Body of pancreas (tissue), 4 donors: ENCODE results near the gene ISCA2. TPM values are rescaled to one million over a fixed set of nuclear protein-coding genes. Genes with fewer than 3 reads are reported as not detected.

Source experiments
- ATAC-seq: fragments of 150-250 bp; one replicate; pipeline ENCODE4 v1.9.1; 2016
- DNase-seq, 4 donors: peaks; one replicate each; pipeline ENCODE4 v3.0.0-alpha.2; 2019
- H3K27ac ChIP-seq, 4 donors: fragments of 200-600 bp; sonication (generic); 1 replicate in 3 of 4; 2 replicates in 1 of 4; pipeline versions ENCODE4 v1.5.1 to v1.6.1; 2016 to 2019; ENCODE audit warnings: mild to moderate bottlenecking in 1 of 4, mixed read lengths in 1 of 4, moderate library complexity in 1 of 4
- H3K27me3 ChIP-seq, 2 donors: fragments of 200-600 bp; sonication (generic); one replicate each; pipeline ENCODE4 v1.6.0; 2016; ENCODE audit warnings: mild to moderate bottlenecking in 1 of 2
- H3K36me3 ChIP-seq, 2 donors: fragments of 200-600 bp; sonication (generic); replicated peaks in 1 of 2; 2 replicates each; pipeline ENCODE4 v1.5.1; 2016; ENCODE audit warnings: low read depth in 2 of 2; ENCODE audit not compliant: insufficient read depth in 1 of 2
- H3K4me1 ChIP-seq: fragments of 200-600 bp; sonication (generic); one replicate; pipeline ENCODE4 v1.6.0; 2016
- H3K4me3 ChIP-seq, 2 donors: fragments of 200-600 bp; sonication (generic); 1 replicate in 1 of 2; 2 replicates in 1 of 2; pipeline ENCODE4 v1.5.1; 2016 to 2019
- H3K9me3 ChIP-seq, 3 donors: fragments of 200-600 bp; sonication (generic); 1 replicate in 2 of 3; 2 replicates in 1 of 3; pipeline ENCODE4 v1.5.1; 2016
- CTCF ChIP-seq, 7 experiments: fragments of 450-650 bp in 4 of 7; fragments of 200-600 bp in 3 of 7; sonication (generic) in 3 of 7; IDR thresholded peaks; one replicate each; pipeline ENCODE4 v1.5.1; 2016 to 2019; ENCODE audit warnings: antibody characterized with exemption in 7 of 7
- POLR2A ChIP-seq, 3 donors: fragments of 450-650 bp; IDR thresholded peaks; one replicate each; pipeline ENCODE4 v1.6.1; 2016; ENCODE audit warnings: antibody characterized with exemption in 3 of 3, mild to moderate bottlenecking in 2 of 3
- WGBS, 2 donors: methylation state at CpG; one replicate each; pipeline ENCODE4 v1.1.5; 2017; 5-methylcytosine and 5-hydroxymethylcytosine counted together
- intact Hi-C: fragments of 100-400 bp; cut with DNase I; formaldehyde crosslinking; loops from one replicate; pipeline ENCODE4 v1.15.1; 2023
- total RNA-seq, 2 donors: library from RNA; depleted of rRNA; stranded (reverse); fragments of >200 nt; gene quantifications; one replicate each; pipeline ENCODE4 v1.1.0, GENCODE V29; 2016

ISCA2 gene
- total RNA-seq, 2 donors from 2014 or later, result 4.3 to 17.6 TPM

DNA sequence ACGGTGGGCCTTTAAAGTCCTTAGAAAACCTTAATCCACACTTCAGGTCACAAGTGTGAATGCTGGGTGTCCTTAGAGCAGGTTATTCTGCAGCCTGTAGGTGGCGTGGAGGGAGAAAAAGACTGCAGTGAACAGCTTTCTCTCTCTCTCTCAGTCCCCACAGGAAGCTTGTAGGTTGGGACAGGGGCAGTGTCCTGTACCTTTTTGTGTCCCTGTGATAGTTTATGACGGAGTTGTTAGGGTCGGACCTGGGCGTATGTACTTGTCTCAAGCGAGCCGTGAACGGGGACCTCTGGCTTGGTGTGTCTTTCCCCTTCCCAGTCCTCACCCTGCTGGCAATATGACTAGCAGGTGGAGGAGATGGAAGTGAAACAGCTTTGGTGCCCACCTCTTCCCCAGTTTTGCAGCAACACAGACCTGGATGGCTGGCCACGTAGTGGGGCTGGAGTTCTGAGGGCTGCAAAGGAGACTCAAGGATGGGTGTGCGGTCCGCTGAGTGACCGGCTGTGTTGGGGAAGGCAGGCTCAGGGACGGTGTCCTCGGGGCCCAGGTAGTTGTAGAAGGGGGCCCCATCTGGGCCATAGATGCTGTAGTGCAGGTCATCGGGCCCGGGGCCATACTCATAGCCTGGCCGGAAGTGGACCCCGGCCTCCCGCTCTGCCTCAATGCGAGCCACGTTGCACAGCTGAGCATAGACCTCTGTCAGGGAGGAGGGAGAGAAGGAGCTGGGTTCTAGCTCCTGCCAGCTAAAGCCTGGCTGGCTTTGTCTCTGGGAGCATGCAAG, 8.9 kb downstream of the ISCA2 start:
- intact Hi-C loops, result no loop called here
- H3K9me3 ChIP-seq, result no peaks in the 10 kb centered on the region
- ATAC-seq (peak; percentile 24), DNase-seq (no peak)
- H3K27me3 ChIP-seq, result no peaks in the 10 kb centered on the region
- 81 to 85% methylated on average over 18 to 21 of the region's 21 CpGs for WGBS, 2 donors
- no peaks in the 10 kb centered on the region for H3K36me3 ChIP-seq
- no peaks in the 10 kb centered on the region for H3K4me1 ChIP-seq
- H3K27ac ChIP-seq, result no peak overlapping the region
- TF ChIP-seq POLR2A (IDR thresholded peaks at IDR 0.05) (no peak), CTCF (IDR thresholded peaks at IDR 0.05) (peak in 3 of 7 experiments; percentile 4 to 17 (median 7))
- H3K4me3 ChIP-seq, result no peak overlapping the region

GRCh38 chr14:74503291-74503937, 9.8 kb downstream of the ISCA2 start:
- no peak overlapping the region for H3K4me3 ChIP-seq
- H3K4me1 ChIP-seq, result no peaks in the 10 kb centered on the region
- H3K36me3 ChIP-seq, result no peaks in the 10 kb centered on the region
- TF ChIP-seq CTCF (IDR thresholded peaks at IDR 0.05), result no peak
- TF ChIP-seq POLR2A (IDR thresholded peaks at IDR 0.05), result no peak
- DNase-seq (no peak), ATAC-seq (no peak)
- no peak overlapping the region for H3K27ac ChIP-seq
- no peaks in the 10 kb centered on the region for H3K27me3 ChIP-seq
- no peaks in the 10 kb centered on the region for H3K9me3 ChIP-seq
- intact Hi-C loops, result no loop called here
- WGBS, 2 donors, result 80 to 88% methylated on average over 1 to 14 of the region's 14 CpGs

GRCh38 chr14:74503938-74504335, 10.4 kb downstream of the ISCA2 start:
- Histone ChIP-seq H3K27me3 (no peaks in the 10 kb centered on the region), H3K4me3 (no peak overlapping the region), H3K27ac (no peak overlapping the region), H3K4me1 (no peaks in the 10 kb centered on the region), H3K36me3 (no peaks in the 10 kb centered on the region), H3K9me3 (no peaks in the 10 kb centered on the region)
- ATAC-seq (no peak), DNase-seq (no peak)
- TF ChIP-seq CTCF (IDR thresholded peaks at IDR 0.05), result no peak
- no peak for TF ChIP-seq POLR2A (IDR thresholded peaks at IDR 0.05)
- intact Hi-C loops, result no loop called here
- 90 to 93% methylated on average over 12 of the region's 12 CpGs for WGBS, 2 donors

GRCh38 chr14:74504412-74504811, 10.8 kb downstream of the ISCA2 start:
- Histone ChIP-seq H3K36me3 (no peaks in the 10 kb centered on the region), H3K4me3 (no peak overlapping the region), H3K27me3 (no peaks in the 10 kb centered on the region), H3K9me3 (no peaks in the 10 kb centered on the region), H3K27ac (no peak overlapping the region), H3K4me1 (no peaks in the 10 kb centered on the region)
- no peak for DNase-seq
- TF ChIP-seq POLR2A (IDR thresholded peaks at IDR 0.05) (no peak), CTCF (IDR thresholded peaks at IDR 0.05) (no peak)
- intact Hi-C loops, result no loop called here
- no peak for ATAC-seq
- 78 to 91% methylated on average over 4 of the region's 4 CpGs for WGBS, 2 donors
